HEK293 (cell line): ENCODE measurements around the gene MUC2.

Experiments
- CTCF ChIA-PET: fragments of 350-600 bp; formaldehyde crosslinking; extraction: SDS; loops from one replicate; lab custom pipeline; 2021; ENCODE audit warnings: antibody characterized with exemption; lab: Yijun Ruan, JAX
- POLR2A ChIA-PET: fragments of 300-600 bp; formaldehyde crosslinking; extraction: SDS; loops from one replicate; lab custom pipeline; 2020; ENCODE audit warnings: antibody characterized with exemption, inconsistent platforms; lab: Yijun Ruan, JAX
- H3K27ac ChIP-seq: fragments of 200-500 bp; sonication (Bioruptor generic); 2 replicates; pipeline ENCODE4 v1.5.1; 2014; ENCODE audit warnings: low read depth, low read length, control low read depth, inconsistent platforms; ENCODE audit errors: extremely low read depth
- H3K36me3 ChIP-seq, 2 experiments: fragments of 200-500 bp in 1 of 2; sonication (Bioruptor generic) in 1 of 2; 1 replicate in 1 of 2; 2 replicates in 1 of 2; pipeline ENCODE4 v1.5.1; 2014 to 2017; ENCODE audit warnings: inconsistent platforms in 2 of 2, low read length in 2 of 2; ENCODE audit not compliant: control insufficient read depth in 2 of 2, insufficient read depth in 1 of 2
- H3K4me1 ChIP-seq: fragments of 200-500 bp; sonication (Bioruptor generic); 2 replicates; pipeline ENCODE4 v1.5.1; 2014; ENCODE audit warnings: mild to moderate bottlenecking, low read length, inconsistent platforms; ENCODE audit not compliant: control insufficient read depth, insufficient read depth
- H3K4me3 ChIP-seq: 2 replicates; pipeline ENCODE4 v1.5.1; 2011; ENCODE audit warnings: low read depth, mild to moderate bottlenecking, control low read depth, low read length, moderate library complexity
- H3K9me3 ChIP-seq: fragments of 200-500 bp; sonication (Bioruptor generic); 2 replicates; pipeline ENCODE4 v1.5.1; 2014; ENCODE audit warnings: low read depth, low read length, inconsistent platforms; ENCODE audit not compliant: control insufficient read depth, insufficient read depth
- BCL11B ChIP-seq: fragments of 450-650 bp; formaldehyde crosslinking; IDR thresholded peaks from 2 replicates; pipeline ENCODE4 v1.5.1; 2016; ENCODE audit warnings: low read depth, missing biosample characterization, missing genetic modification characterization
- HOXC10 ChIP-seq: sonication (generic); formaldehyde crosslinking; IDR thresholded peaks from 2 replicates; pipeline ENCODE4 v1.8.1; 2023; ENCODE audit warnings: mild to moderate bottlenecking, missing genetic modification reagents
- KLF1 ChIP-seq: fragments of 450-650 bp; formaldehyde crosslinking; IDR thresholded peaks from 2 replicates; pipeline ENCODE4 v1.5.1; 2016; ENCODE audit warnings: missing biosample characterization, missing genetic modification characterization
- KLF9 ChIP-seq: fragments of 450-650 bp; formaldehyde crosslinking; IDR thresholded peaks from 2 replicates; pipeline ENCODE4 v1.5.1; 2016; ENCODE audit warnings: missing biosample characterization, missing genetic modification characterization, low read depth
- RBAK ChIP-seq: fragments of 450-650 bp; formaldehyde crosslinking; IDR thresholded peaks from 2 replicates; pipeline ENCODE4 v1.5.1; 2016; ENCODE audit warnings: missing biosample characterization, missing genetic modification characterization
- SP2 ChIP-seq: fragments of 450-650 bp; formaldehyde crosslinking; IDR thresholded peaks from 2 replicates; pipeline ENCODE4 v1.5.1; 2016; ENCODE audit warnings: missing biosample characterization, missing genetic modification characterization
- YY1 ChIP-seq: fragments of 450-650 bp; formaldehyde crosslinking; IDR thresholded peaks from 2 replicates; pipeline ENCODE4 v1.5.1; 2018; ENCODE audit warnings: missing biosample characterization, missing genetic modification characterization
- ZBTB20 ChIP-seq: fragments of 450-650 bp; formaldehyde crosslinking; IDR thresholded peaks from 2 replicates; pipeline ENCODE4 v1.5.1; 2016; ENCODE audit warnings: missing biosample characterization, missing genetic modification characterization
- ZBTB26 ChIP-seq: fragments of 450-650 bp; formaldehyde crosslinking; optimal IDR thresholded peaks from 2 replicates; pipeline ENCODE3; 2016; ENCODE audit warnings: missing biosample characterization, mild to moderate bottlenecking, missing genetic modification characterization
- ZEB2 ChIP-seq: fragments of 450-650 bp; formaldehyde crosslinking; IDR thresholded peaks from 2 replicates; pipeline ENCODE4 v1.5.1; 2016; ENCODE audit warnings: missing biosample characterization, missing genetic modification characterization
- ZFHX2 ChIP-seq: fragments of 450-650 bp; formaldehyde crosslinking; conservative IDR thresholded peaks from 2 replicates; pipeline ENCODE4 v1.5.1; 2016; ENCODE audit warnings: missing biosample characterization, missing genetic modification characterization
- ZFP3 ChIP-seq: fragments of 450-650 bp; formaldehyde crosslinking; IDR thresholded peaks from 2 replicates; pipeline ENCODE4 v1.5.1; 2016; ENCODE audit warnings: low read depth, missing biosample characterization, missing genetic modification characterization
- ZNF121 ChIP-seq: fragments of 450-650 bp; formaldehyde crosslinking; IDR thresholded peaks from 2 replicates; pipeline ENCODE4 v1.5.1; 2016; ENCODE audit warnings: missing biosample characterization, missing genetic modification characterization
- ZNF223 ChIP-seq: fragments of 450-650 bp; formaldehyde crosslinking; IDR thresholded peaks from 2 replicates; pipeline ENCODE4 v1.5.1; 2016; ENCODE audit warnings: missing biosample characterization, missing genetic modification characterization
- ZNF292 ChIP-seq: fragments of 450-650 bp; formaldehyde crosslinking; IDR thresholded peaks from 2 replicates; pipeline ENCODE4 v1.5.1; 2016; ENCODE audit warnings: low read depth, missing biosample characterization, missing genetic modification characterization, borderline replicate concordance
- ZNF335 ChIP-seq: fragments of 450-650 bp; formaldehyde crosslinking; conservative IDR thresholded peaks from 2 replicates; pipeline ENCODE4 v1.5.1; 2016; ENCODE audit warnings: missing biosample characterization, missing genetic modification characterization
- ZNF544 ChIP-seq: fragments of 450-650 bp; formaldehyde crosslinking; IDR thresholded peaks from 2 replicates; pipeline ENCODE4 v1.5.0; 2017; ENCODE audit warnings: missing biosample characterization, missing genetic modification characterization
- ZNF626 ChIP-seq: fragments of 450-650 bp; sonication (Bioruptor Pico); formaldehyde crosslinking; IDR thresholded peaks from 2 replicates; pipeline ENCODE4 v1.5.1; 2018; ENCODE audit warnings: missing biosample characterization, missing genetic modification characterization, inconsistent platforms
- ZNF654 ChIP-seq: fragments of 450-650 bp; formaldehyde crosslinking; IDR thresholded peaks from 2 replicates; pipeline ENCODE4 v1.5.1; 2016; ENCODE audit warnings: low read depth, missing biosample characterization, missing genetic modification characterization
- ZNF701 ChIP-seq: fragments of 450-650 bp; formaldehyde crosslinking; IDR thresholded peaks from 2 replicates; pipeline ENCODE4 v1.5.1; 2016; ENCODE audit warnings: missing biosample characterization, missing genetic modification characterization
- ZNF791 ChIP-seq: fragments of 450-650 bp; formaldehyde crosslinking; IDR thresholded peaks from 2 replicates; pipeline ENCODE4 v1.5.1; 2016; ENCODE audit warnings: missing biosample characterization, missing genetic modification characterization
- ZNF843 ChIP-seq: fragments of 450-650 bp; formaldehyde crosslinking; IDR thresholded peaks from 2 replicates; pipeline ENCODE4 v1.5.1; 2016; ENCODE audit warnings: missing biosample characterization, missing genetic modification characterization
- ZXDB ChIP-seq: fragments of 450-650 bp; formaldehyde crosslinking; IDR thresholded peaks from 2 replicates; pipeline ENCODE4 v1.5.1; 2016; ENCODE audit warnings: missing biosample characterization, missing genetic modification characterization
- TF ChIP-seq, protein P1 (sequence below): fragments of 450-650 bp; formaldehyde crosslinking; IDR thresholded peaks from 2 replicates; pipeline ENCODE4 v1.5.1; 2017; ENCODE audit warnings: missing biosample characterization, missing genetic modification characterization

MUC2 gene

GRCh38 chr11:1059759-1060158 is 14.9 kb upstream of the MUC2 start:
- Histone ChIP-seq H3K4me3 (no peak overlapping the region), H3K27ac (no peak overlapping the region), H3K36me3 (no peaks in the 10 kb centered on the region), H3K4me1 (no peaks in the 10 kb centered on the region), H3K9me3 (no peaks in the 10 kb centered on the region)
- ChIA-PET CTCF (interaction anchor here (0.7 to 1.0 kb wide), 2 partner anchors 9 to 1487 kb away, joined by 3 read pairs; no protein-coding TSS in a partner anchor), POLR2A (no interaction called here)
- TF ChIP-seq ZNF791 (tag by site-specific recombination) (no peak), ZFP3 (tag by site-specific recombination) (no peak), KLF1 (tag by site-specific recombination) (no peak), ZBTB20 (tag by site-specific recombination) (no peak)
- TF ChIP-seq, protein P1, sequence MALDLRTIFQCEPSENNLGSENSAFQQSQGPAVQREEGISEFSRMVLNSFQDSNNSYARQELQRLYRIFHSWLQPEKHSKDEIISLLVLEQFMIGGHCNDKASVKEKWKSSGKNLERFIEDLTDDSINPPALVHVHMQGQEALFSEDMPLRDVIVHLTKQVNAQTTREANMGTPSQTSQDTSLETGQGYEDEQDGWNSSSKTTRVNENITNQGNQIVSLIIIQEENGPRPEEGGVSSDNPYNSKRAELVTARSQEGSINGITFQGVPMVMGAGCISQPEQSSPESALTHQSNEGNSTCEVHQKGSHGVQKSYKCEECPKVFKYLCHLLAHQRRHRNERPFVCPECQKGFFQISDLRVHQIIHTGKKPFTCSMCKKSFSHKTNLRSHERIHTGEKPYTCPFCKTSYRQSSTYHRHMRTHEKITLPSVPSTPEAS, result no peak

- H3K4me1 ChIP-seq, result no peaks in the 10 kb centered on the region
- ChIA-PET POLR2A (no interaction called here), CTCF (interaction anchor here (0.5 to 1.0 kb wide), 3 partner anchors 10 to 1486 kb away, joined by 3 read pairs; no protein-coding TSS in a partner anchor)
- H3K9me3 ChIP-seq, result no peaks in the 10 kb centered on the region
- no peaks in the 10 kb centered on the region for H3K36me3 ChIP-seq
- TF ChIP-seq ZFHX2 (tag by site-specific recombination) (no peak), RBAK (tag by site-specific recombination) (no peak), ZNF654 (tag by site-specific recombination) (no peak), ZNF843 (tag by site-specific recombination) (no peak), BCL11B (no peak)
- no peak overlapping the region for H3K4me3 ChIP-seq
- H3K27ac ChIP-seq, result no peak overlapping the region
Measured at GRCh38 chr11:1060410-1060809, 14.3 kb upstream of the MUC2 start.

DNA sequence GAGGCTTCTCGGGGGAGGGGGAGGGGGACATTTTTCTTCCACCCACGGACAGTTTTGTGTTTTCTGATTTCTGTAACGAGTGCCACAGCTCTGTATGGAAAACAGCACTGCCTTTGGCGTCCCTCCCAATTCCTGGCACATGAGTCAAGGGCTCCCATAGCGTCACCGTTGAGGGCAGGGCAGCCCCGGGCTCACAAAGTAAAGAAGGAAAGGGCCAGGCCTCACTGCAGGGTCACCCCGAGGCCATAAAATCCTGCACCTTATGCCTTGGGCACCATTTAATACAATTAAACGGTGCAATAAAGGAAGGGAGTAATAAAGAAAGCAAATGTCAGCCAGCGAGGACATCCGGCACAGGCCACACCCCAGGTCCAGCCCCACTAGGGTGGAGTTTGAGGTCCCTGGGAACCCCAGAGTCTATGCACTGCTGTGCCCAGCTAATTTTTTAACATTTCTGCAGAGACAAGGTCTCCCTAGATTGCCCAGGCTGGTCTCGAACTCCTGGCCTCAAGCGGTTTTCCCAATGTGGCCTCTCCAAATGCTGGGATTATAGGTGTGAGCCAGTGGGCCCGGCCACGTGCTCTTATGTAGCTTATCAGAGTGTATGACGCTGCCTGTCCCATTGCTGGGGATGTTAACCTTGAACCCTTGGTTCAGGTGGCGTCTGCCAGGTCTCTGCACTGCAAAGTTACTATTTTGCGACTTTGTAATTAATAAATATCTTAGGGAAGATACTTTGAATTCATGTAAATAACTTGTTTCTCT is 13.6 kb upstream of the MUC2 start:
- POLR2A ChIA-PET, result no interaction called here
- H3K4me1 ChIP-seq, result no peaks in the 10 kb centered on the region
- H3K9me3 ChIP-seq, result no peaks in the 10 kb centered on the region
- H3K4me3 ChIP-seq, result no peak overlapping the region
- no peak overlapping the region for H3K27ac ChIP-seq
- CTCF ChIA-PET, result interaction anchor here (0.5 to 1.3 kb wide), 2 partner anchors 9 to 330 kb away, joined by 3 to 4 read pairs; no protein-coding TSS in a partner anchor
- TF ChIP-seq ZXDB (tag by site-specific recombination), result no peak
- TF ChIP-seq ZNF223 (tag by site-specific recombination), result no peak
- TF ChIP-seq ZNF121 (tag by site-specific recombination), result no peak
- no peak for TF ChIP-seq KLF9 (tag by site-specific recombination)
- no peak for TF ChIP-seq SP2
- no peak for TF ChIP-seq ZNF626
- TF ChIP-seq ZEB2, result no peak
- no peak for TF ChIP-seq ZFP3 (tag by site-specific recombination)
- TF ChIP-seq ZNF335 (tag by site-specific recombination), result no peak
- TF ChIP-seq HOXC10 (CRISPR knock-in tag), result no peak
- TF ChIP-seq ZNF701, result no peak
- no peak for TF ChIP-seq ZBTB26
- no peak for TF ChIP-seq ZNF544 (tag by site-specific recombination)
- TF ChIP-seq YY1 (tag by site-specific recombination), result no peak
- no peak for TF ChIP-seq ZNF292 (tag by site-specific recombination)
- TF ChIP-seq, all 188 proteins: peak for 0
- H3K36me3 ChIP-seq, result no peaks in the 10 kb centered on the region
